ENCODE results near the gene ELN.
"Not testable (repeated sequence)": the region's sequence is repeated elsewhere in the genome, so short reads cannot be mapped to it uniquely, and the experiment has no call there.

The ELN gene

DNA sequence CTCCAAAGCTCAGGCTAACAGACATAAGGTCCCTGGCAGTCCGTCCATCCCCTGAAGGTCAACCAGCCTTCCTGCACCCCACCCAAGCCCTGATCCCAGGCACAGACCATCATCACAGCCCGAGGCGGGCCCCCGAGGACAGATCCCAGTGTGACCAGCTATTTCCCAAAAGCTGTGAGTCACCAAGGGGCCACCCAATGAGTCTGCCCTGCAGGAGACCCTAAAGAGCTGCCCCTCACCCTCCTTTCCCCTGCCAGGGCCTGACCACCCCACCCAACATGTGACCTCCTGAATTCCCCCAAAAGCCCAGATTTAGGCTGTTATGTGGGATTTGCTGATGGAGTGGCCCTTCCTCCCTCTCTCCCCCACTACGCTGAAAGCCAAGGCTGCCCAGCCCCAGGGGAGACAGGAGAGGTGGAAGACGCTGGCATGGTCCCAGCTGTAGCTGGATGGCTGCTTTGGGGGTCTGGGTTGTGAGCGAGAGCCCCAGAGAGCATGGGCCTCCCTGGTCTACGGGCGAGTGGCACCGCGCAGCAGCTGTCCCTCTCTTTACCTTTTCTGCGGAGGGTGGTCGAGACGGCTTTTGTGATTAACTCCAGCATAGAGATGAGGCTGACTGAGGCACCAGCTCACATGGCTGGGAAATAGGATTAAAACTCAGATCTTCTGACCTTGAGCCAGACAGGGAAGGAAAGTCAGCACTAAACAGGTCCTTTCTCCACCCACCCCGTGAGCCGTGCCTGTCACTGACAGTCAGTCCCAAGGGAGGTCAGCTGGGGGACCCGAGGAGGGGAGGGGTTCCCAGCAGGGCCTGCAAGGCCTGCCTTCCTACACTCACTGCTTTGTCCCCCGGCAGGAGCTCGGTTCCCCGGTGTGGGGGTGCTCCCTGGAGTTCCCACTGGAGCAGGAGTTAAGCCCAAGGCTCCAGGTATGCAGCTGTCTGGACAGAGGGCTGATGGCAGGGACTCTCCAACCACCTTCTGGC is 16.7 kb downstream of the ELN start:
- no peak for FAIRE-seq

DNA sequence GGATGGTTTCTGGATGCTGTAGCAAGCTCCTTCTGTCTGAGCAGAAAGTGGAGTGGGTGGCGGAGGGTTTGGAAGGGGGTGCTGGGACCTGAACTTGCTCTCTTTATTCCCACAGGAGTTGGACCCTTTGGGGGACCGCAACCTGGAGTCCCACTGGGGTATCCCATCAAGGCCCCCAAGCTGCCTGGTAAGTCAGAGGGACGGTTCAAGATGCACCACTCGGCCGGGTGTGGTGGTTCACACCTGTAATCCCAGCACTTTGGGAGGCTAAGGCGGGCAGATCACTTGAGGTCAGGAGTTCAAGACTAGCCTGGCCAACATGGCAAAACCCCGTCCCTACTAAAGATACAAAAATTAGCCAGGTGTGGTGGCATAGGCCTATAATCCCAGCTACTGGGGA is 18.6 kb downstream of the ELN start:
- FAIRE-seq: not testable (repeated sequence)

DNA sequence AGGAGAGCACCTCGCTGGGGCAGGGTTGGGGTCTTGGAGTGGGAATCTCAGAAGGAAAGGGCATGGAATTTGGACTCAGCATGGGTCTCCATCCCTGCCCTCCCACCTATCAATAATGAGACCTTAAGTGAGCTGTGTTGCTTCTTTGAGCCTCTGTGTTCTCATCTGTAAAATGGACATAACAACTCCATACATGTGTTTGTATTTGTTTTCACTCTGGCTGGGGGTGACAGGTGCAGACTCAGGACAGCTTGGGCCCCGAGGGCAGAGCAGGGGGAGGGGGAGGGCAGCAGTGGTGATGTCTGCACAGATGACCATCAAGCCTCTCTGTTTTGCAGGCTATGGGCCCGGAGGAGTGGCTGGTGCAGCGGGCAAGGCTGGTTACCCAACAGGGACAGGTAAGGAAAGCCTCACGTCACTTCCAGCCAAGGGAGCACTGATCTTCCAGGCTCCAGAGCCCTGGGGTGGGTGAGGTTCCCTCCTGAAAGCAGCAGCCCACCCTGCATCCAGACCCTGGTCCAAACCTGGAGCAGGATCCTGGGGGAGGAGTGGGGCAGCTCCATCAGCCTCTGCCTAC is 19.9 kb downstream of the ELN start:
- no peak for FAIRE-seq

DNA sequence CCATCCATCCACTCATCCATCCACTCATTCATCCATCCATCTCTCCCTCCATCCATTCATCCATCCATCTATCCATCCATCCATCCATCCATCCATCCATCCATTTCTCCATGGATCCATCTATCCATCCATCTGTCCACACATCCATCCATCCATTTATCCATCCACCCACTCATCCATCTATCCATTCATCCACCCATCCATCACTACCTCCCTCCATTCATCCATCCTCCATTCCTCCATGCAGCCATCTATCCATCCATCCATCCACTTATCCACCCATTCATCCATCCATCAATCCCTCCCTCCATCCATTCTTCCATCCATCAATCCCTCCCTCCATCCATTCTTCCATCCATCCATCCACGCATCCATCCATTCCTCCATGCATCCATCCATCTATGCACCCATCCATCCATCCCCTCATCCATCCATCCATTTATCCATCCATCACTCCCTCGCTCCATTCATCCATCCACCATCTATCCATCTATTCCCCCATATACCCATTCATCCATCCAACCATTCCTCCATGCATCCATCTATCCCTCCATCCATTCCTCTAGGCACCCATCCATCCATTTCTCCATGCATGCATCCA is 21.1 kb downstream of the ELN start:
- no peak for FAIRE-seq

DNA sequence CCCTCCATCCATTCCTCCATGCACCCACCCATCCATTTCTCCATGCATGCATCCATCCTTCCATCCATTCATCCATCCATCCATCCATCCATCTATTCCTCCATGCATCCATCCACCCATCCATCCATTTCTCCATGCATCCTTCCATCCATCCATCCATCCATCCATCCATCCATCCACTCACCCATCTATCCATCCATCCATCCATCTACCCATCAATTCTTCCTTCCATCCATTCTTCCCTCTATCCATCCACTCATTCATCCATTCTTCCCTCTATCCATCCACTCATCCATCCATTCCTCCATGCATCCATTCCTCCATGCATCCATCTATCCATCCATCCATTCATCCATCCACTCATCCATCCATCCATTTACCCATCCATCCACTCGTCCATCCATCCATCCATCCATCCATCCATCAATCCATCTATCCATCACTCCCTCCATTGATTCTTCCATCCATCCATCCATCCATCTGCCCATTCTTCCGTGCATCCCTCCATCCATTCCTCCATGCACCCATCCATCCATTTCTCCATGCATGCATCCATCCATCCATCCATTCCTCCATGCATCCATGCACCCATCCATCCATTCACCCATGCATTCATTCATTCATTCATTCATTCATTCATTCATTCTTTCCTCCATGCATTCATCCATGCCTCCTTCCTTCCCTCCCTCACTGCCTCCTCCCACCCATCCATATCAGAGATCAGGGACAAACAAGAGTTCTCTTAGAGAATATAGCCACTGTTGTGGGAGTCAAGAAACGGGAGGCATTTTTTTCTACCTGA is 22.2 kb downstream of the ELN start:
- FAIRE-seq: no peak

DNA sequence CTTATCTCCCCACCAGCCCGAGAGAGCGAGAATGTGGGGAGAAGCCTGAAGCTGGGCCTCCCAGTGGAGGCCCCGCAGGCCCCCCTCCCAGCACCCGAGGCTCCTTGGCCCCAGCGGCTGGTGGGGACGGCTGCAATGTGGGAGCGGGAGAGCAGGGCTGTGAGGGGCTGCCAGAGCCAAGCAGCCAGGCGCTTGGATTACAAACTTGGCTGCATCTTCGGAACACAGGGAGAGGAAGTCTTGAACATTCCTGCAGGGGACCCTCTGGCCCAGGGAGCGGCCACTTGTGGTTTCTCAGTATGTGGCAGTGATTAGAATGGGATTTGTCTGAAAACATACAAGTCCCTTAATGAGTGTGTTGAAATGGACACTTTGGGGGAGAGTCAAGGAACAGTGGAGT is 23.2 kb downstream of the ELN start:
- no peak for FAIRE-seq

DNA sequence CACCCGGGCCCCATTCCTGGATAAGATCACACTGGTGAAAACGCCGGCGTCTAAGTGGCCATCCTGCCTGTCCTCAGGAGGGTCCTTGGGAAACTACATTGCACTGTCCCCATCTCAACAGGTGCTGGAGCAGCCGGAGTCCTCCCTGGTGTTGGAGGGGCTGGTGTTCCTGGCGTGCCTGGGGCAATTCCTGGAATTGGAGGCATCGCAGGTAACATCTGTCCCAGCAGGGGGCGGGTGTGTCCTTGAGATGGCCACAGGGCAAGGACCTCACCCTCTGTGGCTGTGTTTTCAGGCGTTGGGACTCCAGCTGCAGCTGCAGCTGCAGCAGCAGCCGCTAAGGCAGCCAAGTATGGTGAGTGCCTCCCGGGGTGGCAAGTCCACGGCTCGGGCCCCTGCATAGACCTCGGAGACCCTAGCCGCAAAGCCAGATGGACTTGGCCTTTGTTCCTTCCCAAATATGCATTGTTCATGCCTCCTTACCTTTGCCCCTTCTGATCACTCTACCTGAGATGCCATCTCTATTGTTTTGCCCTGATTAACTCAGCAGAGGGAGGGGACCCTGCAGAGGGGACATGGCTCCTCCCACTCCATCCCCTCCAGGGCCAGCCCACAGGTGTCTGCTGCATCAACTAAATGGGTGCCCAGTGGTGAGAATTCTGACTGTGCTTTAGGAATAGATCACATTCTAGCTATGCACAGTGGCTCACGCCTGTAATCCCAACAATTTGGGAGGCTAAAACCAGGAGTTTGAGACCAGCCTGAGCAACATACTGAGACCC is 23.8 kb downstream of the ELN start:
- no peak for FAIRE-seq

DNA sequence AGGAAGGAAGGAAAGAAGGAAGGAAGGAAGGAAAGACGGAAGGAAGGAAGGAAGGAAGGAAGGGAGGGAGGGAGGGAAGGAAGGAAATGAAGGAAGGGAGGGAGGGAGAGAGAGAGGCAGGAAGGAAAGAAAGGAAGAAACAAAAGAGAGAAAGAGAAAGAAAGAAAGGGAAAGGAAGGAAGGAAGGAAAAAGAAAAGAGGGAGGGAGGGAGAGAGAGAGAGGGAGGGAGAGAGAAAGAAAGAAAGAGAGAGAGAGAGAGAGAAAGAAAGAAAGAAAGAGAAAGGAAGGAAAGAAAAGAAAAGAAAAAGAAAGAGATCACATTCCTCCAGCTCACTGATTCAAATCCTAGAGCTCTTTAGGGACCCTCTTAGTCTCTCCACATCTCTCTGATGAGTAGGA is 24.7 kb downstream of the ELN start:
- FAIRE-seq: no peak

DNA sequence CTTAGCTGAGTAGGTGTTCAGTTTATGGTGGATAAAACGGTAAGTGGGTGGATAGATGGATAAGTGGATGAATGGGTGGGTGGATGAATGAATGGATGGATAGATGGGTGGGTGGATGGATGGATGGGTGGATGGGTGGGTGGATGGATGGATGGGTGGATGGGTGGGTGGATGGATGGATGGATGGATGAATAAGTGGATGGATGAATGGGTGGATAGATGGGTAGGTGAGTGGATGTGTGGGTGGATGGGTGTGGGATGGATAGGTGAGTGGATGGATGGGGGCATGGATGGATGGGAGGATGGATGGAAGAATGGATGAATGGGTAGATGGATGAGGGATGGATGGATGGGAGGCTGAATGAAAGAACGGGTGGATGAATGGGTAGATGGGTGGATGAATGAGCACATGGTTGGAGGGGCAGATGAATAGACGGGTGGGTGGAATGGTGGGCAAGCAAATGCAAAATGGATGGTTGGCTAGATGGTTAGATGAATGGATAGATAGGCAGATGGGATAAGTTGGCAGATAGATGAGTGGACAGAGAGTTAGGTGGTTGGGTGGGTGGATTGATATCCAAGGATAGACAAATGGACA is 25.7 kb downstream of the ELN start:
- no peak for FAIRE-seq

DNA sequence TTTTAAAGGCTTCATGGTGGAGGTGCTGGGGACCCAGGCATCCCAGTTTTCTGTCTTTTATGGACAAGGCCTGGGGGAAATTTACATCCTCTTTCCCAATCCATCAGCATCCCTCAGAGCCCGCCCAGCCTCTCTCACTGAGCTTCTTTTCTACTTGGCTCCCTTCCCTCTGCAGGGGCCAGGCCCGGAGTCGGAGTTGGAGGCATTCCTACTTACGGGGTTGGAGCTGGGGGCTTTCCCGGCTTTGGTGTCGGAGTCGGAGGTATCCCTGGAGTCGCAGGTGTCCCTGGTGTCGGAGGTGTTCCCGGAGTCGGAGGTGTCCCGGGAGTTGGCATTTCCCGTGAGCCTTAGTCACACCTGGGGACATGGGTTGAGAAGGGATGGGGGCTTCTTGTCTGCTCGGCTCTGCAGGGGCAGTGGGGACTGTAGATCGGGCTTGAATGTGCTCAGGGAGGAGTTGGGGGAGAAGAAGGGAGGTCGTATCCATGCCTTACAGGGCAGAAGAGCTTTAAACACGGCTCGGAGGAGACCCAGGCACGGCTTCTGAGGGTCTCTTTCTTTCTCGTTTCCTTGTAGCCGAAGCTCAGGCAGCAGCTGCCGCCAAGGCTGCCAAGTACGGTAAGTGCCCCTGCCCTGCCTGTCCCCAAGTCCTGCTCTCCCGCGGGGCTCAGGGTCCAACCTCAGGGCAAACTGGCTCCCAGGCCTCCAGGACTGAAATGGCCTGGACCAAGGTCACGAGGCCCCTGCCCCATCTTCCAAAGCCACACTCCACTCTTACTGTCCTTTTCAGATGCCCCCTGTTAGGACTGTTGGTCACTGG is 28.3 kb downstream of the ELN start:
- FAIRE-seq: no peak

DNA sequence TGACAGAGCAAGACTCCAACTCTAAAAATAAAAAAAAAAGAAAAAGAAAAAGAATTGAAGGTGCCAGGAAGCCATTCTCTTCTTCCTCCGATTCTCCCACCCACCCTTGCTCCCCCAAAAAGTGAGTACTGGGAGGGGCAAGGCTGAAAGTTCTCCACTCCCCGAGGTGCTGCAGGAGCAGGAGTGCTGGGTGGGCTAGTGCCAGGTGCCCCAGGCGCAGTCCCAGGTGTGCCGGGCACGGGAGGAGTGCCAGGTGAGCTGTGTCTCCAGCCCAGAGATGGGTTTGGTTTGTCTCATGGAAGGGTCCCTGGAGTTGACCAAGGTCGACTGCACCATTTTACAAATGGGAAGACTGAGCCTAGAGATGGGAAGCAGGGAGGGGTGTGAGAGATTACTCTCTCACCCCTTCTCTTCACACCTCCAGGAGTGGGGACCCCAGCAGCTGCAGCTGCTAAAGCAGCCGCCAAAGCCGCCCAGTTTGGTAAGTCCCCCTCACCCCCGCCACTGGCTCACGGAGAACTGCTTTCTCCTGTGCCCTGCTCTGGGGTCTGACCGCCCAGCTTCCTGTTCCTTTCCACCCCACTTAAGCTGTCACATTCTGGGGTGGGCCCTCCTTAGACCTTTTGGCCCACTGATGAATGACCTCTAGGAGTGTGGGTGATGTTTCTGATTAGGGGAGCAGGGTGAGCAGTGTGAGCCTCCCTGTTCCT is 29.4 kb downstream of the ELN start:
- FAIRE-seq: no peak

DNA sequence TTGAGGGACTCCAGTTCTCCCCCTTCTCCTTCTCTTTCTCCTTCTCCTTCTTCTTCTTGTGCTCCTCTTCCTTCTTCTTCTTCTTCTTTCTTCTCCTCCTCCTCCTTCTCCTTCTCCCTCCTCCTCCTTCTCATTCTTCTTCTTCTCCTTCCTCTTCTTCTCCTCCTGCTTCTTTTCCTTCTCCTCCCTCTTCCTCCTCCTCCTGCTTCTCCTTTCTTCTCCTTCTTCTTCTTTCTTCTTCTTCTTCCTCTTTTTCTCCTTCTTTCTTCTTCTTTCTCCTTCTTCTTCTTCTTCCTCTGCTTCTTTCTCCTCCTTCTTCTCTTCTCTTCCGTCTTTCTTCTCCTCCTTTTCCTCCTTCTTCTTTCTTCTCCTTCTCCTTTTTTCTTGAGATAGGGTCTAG is 30.0 kb downstream of the ELN start:
- FAIRE-seq: no peak

DNA sequence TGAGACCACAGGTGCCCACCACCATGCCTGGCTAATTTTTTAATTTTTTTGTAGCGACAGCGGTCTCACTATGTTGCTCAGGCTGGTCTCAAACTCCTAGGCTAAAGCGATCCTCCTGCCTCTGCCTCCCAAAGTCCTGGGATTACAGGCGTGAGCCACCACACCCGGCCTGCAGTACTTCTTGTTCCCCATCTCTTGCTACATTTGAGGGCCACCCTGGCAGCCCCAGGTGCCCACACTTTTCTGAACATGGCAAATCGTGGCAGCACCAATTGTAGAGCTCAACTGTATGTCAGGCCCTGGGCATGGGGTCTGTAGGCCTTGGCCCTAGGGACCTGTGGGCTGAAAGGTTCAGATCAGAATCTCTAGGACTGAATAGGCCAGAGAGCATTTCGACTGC is 30.5 kb downstream of the ELN start:
- FAIRE-seq: no peak

DNA sequence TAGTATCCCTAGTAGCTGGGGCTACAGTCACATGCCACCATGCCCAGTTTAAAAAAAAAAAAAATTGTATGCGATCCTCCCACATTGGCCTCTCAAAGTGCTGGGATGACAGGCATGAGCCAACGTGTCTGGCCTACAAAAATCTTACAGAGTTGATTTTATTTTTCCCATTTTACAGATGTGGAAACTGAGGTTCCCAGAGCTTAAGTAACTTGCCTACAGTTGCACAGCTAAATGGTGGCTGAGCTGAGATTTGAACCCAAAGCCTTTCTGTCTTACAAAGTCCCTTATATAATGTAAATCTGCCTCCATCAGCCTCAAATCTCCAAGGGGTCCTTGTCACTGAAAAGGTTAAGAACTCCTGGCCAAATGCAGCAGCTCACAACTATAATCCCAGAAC is 31.1 kb downstream of the ELN start:
- no peak for FAIRE-seq

DNA sequence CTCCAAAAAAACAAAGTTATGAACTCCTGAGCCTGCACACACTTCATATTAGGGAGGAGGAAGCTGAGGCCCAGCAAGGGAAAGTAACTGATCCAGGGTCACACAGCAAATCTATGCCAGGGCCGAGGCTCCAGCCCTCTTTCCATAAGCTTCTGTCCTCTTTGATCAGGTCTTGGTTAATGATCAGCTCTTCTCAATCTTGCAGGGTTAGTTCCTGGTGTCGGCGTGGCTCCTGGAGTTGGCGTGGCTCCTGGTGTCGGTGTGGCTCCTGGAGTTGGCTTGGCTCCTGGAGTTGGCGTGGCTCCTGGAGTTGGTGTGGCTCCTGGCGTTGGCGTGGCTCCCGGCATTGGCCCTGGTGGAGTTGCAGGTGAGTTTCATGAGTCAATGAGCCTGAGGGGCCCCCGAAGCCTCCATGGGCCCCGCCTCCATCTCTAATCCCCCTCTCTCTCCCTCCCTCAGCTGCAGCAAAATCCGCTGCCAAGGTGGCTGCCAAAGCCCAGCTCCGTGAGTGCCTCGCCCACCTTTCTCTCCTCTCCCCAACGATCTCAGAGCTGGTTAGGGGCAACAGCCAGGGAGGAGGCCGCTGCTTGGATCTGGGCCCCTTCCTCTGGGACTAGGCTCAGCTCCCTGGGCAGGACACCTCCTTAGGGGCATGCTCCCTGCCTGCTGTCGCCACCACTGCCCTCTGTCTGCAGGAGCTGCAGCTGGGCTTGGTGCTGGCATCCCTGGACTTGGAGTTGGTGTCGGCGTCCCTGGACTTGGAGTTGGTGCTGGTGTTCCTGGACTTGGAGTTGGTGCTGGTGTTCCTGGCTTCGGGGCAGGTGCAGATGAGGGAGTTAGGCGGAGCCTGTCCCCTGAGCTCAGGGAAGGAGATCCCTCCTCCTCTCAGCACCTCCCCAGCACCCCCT is 32.0 kb downstream of the ELN start:
- no peak for FAIRE-seq

DNA sequence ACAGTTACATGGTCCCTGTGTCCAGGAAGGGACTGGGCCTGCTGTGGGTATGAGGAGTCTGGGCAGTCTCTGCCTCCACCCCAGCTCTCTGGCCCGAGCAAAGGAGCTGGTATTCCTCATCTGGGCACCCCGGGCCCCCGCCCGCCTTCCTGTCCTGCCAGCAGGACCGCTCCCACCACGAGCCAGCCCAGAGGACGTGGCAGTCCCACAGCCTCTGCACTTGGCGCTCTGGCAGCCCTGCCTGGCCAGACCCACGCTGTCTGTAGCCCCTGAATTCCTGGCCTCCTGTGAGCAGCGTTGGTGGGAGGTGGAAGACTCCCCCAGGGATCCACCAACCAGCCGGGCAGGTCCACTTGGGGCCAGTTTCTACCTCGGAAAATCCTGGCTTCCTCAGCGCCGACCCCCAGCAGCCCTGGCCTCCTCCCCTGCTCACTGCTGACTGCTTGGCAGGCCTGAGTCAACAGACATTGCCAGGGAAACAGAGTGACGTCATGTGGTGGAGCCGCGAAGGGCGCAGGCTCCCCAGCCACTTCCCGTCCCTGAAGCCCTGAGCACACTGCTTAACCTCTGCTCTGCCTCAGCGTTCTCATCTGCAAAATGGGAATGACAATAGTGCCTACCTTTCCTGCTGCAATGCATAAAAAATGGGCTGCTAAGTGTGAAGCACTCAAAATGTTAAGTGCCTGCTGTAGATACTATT is 34.0 kb downstream of the ELN start:
- FAIRE-seq: no peak

DNA sequence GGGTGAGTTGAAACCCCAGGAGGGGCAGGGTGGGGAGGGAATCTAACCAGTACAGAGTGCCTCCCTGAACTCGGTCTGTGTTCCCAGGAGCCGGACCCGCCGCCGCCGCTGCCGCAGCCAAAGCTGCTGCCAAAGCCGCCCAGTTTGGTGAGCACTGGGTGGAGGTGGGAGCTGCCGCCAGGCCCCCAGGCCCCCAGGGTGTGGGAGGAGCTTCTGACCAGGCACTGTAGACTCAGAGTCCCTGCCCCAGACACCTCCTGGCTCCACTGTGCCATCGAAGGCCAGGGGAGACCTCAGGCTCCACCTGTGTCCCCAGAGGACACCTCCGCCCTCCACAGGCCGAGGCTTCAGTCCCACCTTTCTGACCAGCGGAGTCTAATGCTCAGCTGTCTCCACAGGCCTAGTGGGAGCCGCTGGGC is 35.3 kb downstream of the ELN start:
- no peak for FAIRE-seq

DNA sequence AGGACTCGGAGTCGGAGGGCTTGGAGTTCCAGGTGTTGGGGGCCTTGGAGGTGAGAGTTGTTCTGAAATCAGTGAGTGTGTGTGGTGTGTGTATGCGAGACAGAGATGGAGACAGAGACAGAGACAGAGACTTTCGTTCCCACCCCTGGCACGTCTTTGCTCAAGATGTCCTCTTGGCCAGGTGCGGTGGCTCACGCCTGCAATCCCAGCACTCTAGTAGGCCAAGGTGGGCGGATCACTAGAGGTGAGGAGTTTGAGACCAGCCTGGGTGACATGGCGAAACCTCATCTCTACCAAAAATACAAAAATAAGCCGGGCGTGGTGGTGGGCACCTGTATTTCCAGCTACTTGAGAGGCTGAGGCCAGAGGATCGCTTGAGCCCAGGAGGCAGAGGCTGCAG is 35.7 kb downstream of the ELN start:
- no peak for FAIRE-seq

DNA sequence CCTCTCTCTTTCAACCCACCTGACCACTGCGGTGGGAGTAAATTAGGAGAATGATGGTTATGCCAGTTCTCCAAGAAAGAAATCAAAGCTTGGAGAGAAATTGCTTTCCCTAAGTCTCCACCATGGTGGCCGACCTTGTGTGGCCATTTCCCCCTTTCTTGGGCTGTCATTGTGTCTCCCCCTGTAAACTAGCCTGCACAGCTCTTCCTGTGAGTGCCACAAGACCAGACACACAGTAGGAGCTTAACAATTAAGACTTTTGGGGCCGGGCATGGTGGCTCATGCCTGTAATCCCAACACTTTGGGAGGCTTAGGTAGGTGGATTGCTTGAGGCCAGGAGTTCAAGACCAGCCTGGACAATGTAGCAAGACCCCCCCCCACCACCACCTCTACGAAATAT is 36.7 kb downstream of the ELN start:
- FAIRE-seq: no peak
